ENCODE measurements around the gene USP5.

The USP5 gene

DNA sequence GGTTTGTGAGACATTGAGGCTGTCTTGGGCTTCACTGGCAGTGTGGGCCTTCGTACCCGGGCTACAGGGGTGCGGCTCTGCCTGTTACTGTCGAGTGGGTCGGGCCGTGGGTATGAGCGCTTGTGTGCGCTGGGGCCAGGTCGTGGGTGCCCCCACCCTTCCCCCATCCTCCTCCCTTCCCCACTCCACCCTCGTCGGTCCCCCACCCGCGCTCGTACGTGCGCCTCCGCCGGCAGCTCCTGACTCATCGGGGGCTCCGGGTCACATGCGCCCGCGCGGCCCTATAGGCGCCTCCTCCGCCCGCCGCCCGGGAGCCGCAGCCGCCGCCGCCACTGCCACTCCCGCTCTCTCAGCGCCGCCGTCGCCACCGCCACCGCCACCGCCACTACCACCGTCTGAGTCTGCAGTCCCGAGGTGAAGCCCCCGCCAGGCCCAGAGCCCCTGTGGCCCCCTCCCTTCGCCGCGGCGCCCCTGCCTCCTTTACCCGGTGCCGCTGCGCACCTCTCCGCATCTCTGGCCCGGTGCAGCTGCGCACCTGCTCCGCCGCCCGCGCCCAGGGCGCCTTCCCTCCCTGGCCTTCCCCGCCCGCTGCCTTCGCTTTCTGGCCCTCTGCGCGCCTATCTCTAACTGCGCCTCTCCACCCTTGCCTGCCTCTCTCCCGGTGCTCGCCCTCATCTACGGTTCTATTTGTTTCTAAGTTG is 62.4 kb downstream of the USP5 start, which contains the start of gene ENO2:
Gene ENO2, plus strand, starts transcription at position 335 of the 701 bp plus-strand sequence. CDS start 1,253 bp downstream, outside the sequence.
- peak; percentile 61 to 72 for DNase-seq (ENCODE audit: low read depth in 1 of 2, low spot score in 1 of 2)

DNA sequence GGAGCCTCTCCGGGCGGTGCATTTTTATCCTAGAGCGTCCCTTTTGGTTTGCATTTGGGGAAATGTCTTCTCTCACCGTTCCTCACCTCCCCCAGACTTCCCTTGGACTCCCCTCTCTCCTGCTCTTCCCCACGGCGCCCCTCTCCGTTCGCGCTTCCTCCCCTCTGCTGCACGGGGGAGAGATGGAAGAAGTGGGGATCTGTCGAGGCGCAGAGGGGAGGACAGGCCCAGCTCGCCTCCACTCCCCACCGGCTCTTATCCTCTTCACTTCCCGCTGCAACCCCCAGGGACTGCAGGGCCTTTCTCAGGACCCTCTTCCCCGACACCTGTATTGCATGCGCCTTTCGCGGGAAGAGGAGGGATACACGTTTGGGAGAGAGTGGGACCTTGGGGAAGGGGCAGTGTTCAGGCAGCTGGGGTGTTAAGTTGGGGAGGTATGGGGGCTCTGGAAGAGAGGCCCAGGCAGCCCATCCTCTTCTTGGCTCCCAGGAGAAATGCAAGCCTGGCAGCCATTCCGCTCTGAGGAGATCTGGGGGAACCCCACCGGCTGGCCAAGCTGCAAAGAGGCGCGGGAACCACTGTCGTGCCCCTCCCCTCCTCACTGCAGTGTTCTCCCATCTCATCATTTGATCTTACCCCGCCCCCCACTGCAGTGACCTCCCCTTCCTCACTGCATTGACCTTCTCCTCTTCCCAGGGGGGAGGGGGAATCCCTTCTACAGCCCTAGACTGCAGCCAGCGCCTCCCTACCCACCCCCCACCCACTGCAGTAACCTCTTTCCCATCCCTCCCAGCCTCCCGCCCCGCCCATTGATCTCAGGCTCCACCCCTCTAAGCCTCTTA is 63.2 kb downstream of the USP5 start:
- DNase-seq (ENCODE audit: low read depth in 1 of 2, low spot score in 1 of 2): no peak

DNA sequence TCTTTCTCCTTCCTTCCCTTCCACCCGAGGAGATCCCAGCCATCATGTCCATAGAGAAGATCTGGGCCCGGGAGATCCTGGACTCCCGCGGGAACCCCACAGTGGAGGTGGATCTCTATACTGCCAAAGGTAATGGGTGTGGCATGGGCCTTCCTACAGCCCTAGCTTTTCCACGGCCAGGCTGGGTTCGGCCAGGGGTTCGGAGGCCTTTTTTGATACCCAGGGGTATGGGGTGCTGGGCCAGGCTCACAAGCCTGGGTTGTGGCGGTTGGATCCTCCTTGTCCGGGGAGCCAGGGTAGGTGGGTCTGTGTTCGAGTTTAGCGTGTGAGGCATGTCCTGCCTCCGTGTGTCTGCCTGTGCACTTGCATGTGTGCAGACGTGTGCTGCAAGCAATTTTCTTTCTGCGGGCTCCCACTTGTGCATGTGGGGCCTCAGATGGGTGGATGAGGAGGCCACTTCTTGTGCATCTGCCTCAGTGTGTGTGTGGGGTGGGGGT is 63.9 kb downstream of the USP5 start:
- DNase-seq (ENCODE audit: low read depth in 1 of 2, low spot score in 1 of 2): no peak

Measured in activated CD4-positive, alpha-beta T cell treated with anti-CD3 and anti-CD28 coated beads, Interleukin-2, amount 50 U/mL, for 24 hours (primary cell).